ENCODE data around the gene CD8B.
"Not testable (repeated sequence)": the region's sequence is repeated elsewhere in the genome, so short reads cannot be mapped to it uniquely, and the experiment has no call there.

The CD8B gene

GRCh38 chr2:86835548-86835889 is 26.2 kb downstream of the CD8B start:
- DNase-seq = not testable (repeated sequence)

GRCh38 chr2:86833315-86833714 is 28.4 kb downstream of the CD8B start:
- no peak for DNase-seq

- no peak for DNase-seq
These were observed 29.2 kb downstream of the CD8B start for GRCh38 chr2:86832334-86833096.

GRCh38 chr2:86831537-86831936 is 30.1 kb downstream of the CD8B start:
- no peak for DNase-seq

- no peak for DNase-seq
These were observed 34.7 kb downstream of the CD8B start for GRCh38 chr2:86826951-86827350.

GRCh38 chr2:86825693-86826381 is 35.8 kb downstream of the CD8B start:
- DNase-seq = no peak

GRCh38 chr2:86825036-86825692 is 36.5 kb downstream of the CD8B start:
- no peak for DNase-seq

- no peak for DNase-seq
These were observed 38.9 kb downstream of the CD8B start for GRCh38 chr2:86822668-86823345.

- no peak for DNase-seq
These were observed 39.8 kb downstream of the CD8B start for GRCh38 chr2:86821842-86822241.

- no peak for DNase-seq
These were observed 40.4 kb downstream of the CD8B start for GRCh38 chr2:86821306-86821705.

- no peak for DNase-seq
These were observed 42.7 kb downstream of the CD8B start for GRCh38 chr2:86818957-86819356.

- no peak for DNase-seq
These were observed 43.4 kb downstream of the CD8B start for GRCh38 chr2:86818114-86818801.

- no peak for DNase-seq
These were observed 46.1 kb downstream of the CD8B start for GRCh38 chr2:86815611-86816010.

GRCh38 chr2:86809481-86810121 is 52.1 kb downstream of the CD8B start:
- DNase-seq = no peak

GRCh38 chr2:86808315-86809161 is 53.1 kb downstream of the CD8B start:
- DNase-seq = peak; percentile 87 to 89

GRCh38 chr2:86807468-86808275 is 54.0 kb downstream of the CD8B start:
- peak in 1 of 2 experiments; percentile 34 for DNase-seq

GRCh38 chr2:86807133-86807467 is 54.6 kb downstream of the CD8B start:
- DNase-seq = no peak

- DNase-seq = no peak
These were observed 55.4 kb downstream of the CD8B start for GRCh38 chr2:86806059-86806857.

GRCh38 chr2:86800856-86801567 is 60.7 kb downstream of the CD8B start:
- no peak for DNase-seq

Measured in stimulated activated CD4-positive, alpha-beta T cell treated with anti-CD3 and anti-CD28 coated beads, Interleukin-4, amount 100 ng/mL, for 4 hours (primary cell).